Hematopoietic multipotent progenitor cell treated with erythropoietin and hydrocortisone succinate and interleukin-3 and kit ligand, for 8 days (in vitro differentiated cells): Measurements from ENCODE around the gene WDR4.
"Not testable (repeated sequence)": the region's sequence is repeated elsewhere in the genome, so short reads cannot be mapped to it uniquely, and the experiment has no call there.

Experiments
- DNase-seq: peaks from one replicate; pipeline ENCODE4 v3.0.0-alpha.2; 2015

WDR4 gene

GRCh38 chr21:42878993-42879787 lies at the start of gene WDR4:
Gene WDR4 (minus strand): TSS chr21:42879539. CDS start chr21:42879495, 44 bp downstream.
- DNase-seq, result peak; percentile 98

- not testable (repeated sequence) for DNase-seq
Observed at GRCh38 chr21:42927474-42928200, 48.3 kb upstream of the WDR4 start.

- DNase-seq, result no peak
Observed at GRCh38 chr21:42925114-42925926, 46.0 kb upstream of the WDR4 start, which contains the start of gene ERVH48-1. Gene ERVH48-1 (minus strand): TSS chr21:42925630. CDS start chr21:42919006, 6,624 bp downstream.

GRCh38 chr21:42924433-42924751 lies 45.1 kb upstream of the WDR4 start:
- peak; percentile 13 for DNase-seq

- DNase-seq, result peak; percentile 98
Observed at GRCh38 chr21:42923553-42924432, 44.5 kb upstream of the WDR4 start.

- no peak for DNase-seq
Observed at GRCh38 chr21:42922918-42923317, 43.6 kb upstream of the WDR4 start.

GRCh38 chr21:42921927-42922326 lies 42.6 kb upstream of the WDR4 start:
- peak; percentile 92 for DNase-seq

- DNase-seq, result no peak
Observed at GRCh38 chr21:42918291-42918690, 39.0 kb upstream of the WDR4 start.

GRCh38 chr21:42913476-42913875 lies 34.1 kb upstream of the WDR4 start:
- DNase-seq, result no peak

- not testable (repeated sequence) for DNase-seq
Observed at GRCh38 chr21:42911920-42912319, 32.6 kb upstream of the WDR4 start.

- DNase-seq, result not testable (repeated sequence)
Observed at GRCh38 chr21:42908484-42908883, 29.1 kb upstream of the WDR4 start.

GRCh38 chr21:42906233-42906632 lies 26.9 kb upstream of the WDR4 start:
- DNase-seq, result no peak

- no peak for DNase-seq
Observed at GRCh38 chr21:42905195-42905594, 25.9 kb upstream of the WDR4 start.

- no peak for DNase-seq
Observed at GRCh38 chr21:42903817-42904216, 24.5 kb upstream of the WDR4 start.

- DNase-seq, result peak; percentile 36
Observed at GRCh38 chr21:42900446-42900845, 21.1 kb upstream of the WDR4 start.

GRCh38 chr21:42892931-42893755 lies 13.8 kb upstream of the WDR4 start, which contains the start of gene NDUFV3:
Gene NDUFV3 (plus strand): TSS chr21:42893309. CDS start chr21:42893334, 25 bp downstream.
- peak; percentile 98 for DNase-seq

GRCh38 chr21:42892582-42892930 lies 13.2 kb upstream of the WDR4 start:
- no peak for DNase-seq

- DNase-seq, result no peak
Observed at GRCh38 chr21:42887326-42887725, 8.0 kb upstream of the WDR4 start.

GRCh38 chr21:42883921-42884320 lies 4.6 kb upstream of the WDR4 start:
- DNase-seq, result no peak

- DNase-seq, result no peak
Observed at GRCh38 chr21:42880352-42880751, 1.0 kb upstream of the WDR4 start.

GRCh38 chr21:42878678-42878992 lies 704 bp downstream of the WDR4 start:
- no peak for DNase-seq

- not testable (repeated sequence) for DNase-seq
Observed at GRCh38 chr21:42875811-42876210, 3.5 kb downstream of the WDR4 start.
